HCT116 (cell line): Measurements from ENCODE around the gene EXOC4. TPM values are rescaled to one million over a fixed set of nuclear protein-coding genes. Genes with fewer than 3 reads are reported as not detected.

Experiments
- ATAC-seq: fragments of 200-7000 bp; cut with Tn5 transposase; 2 replicates; pipeline ENCODE4 v1.9.1; 2020; ENCODE audit warnings: mild to moderate bottlenecking, moderate library complexity
- BruUV-seq: library from RNA; stranded (reverse); fragments of 400-500 nt; replicated peaks from 2 replicates; lab custom pipeline; 2021; lab: Mats Ljungman, UMichigan
- CTCF ChIA-PET: fragments of 300-600 bp; sonication (Branson Sonifier 250); formaldehyde crosslinking; loops from one replicate; lab custom pipeline; 2021; ENCODE audit warnings: antibody characterized with exemption; lab: Charles Lee
- POLR2A ChIA-PET: fragments of 300-600, 350-600 bp; sonication (Branson Sonifier 250); formaldehyde crosslinking; loops from one replicate; lab custom pipeline; 2021; ENCODE audit warnings: antibody characterized with exemption; lab: Charles Lee
- RAD21 ChIA-PET, 2 experiments: fragments of 300-600 bp; sonication (Branson Sonifier 250); formaldehyde crosslinking; loops; one replicate each; lab custom pipeline; 2023; ENCODE audit warnings: low total read pairs in 2 of 2; ENCODE audit not compliant: uncharacterized antibody in 2 of 2, unreplicated experiment in 2 of 2, low non-redundant PET in 1 of 2; lab: Charles Lee
- DNase-seq: peaks from one replicate; pipeline ENCODE4 v3.0.0-alpha.2; 2010; ENCODE audit warnings: low read depth, low spot score
- H2AFZ ChIP-seq: fragments of 200-600 bp; shearing (Covaris generic), sonication (generic); 2 replicates; pipeline ENCODE4 v1.6.1; 2017; ENCODE audit warnings: low read depth, mixed run types, mixed read lengths, antibody characterized with exemption, low read length; ENCODE audit not compliant: poor library complexity, severe bottlenecking
- H3K27ac ChIP-seq: 2 replicates; pipeline ENCODE4 v1.5.1; 2012; ENCODE audit warnings: low read depth, low read length
- H3K27me3 ChIP-seq: fragments of 200-600 bp; sonication (generic); 2 replicates; pipeline ENCODE4 v1.6.1; 2016; ENCODE audit warnings: mixed run types, low read length, mixed read lengths; ENCODE audit not compliant: insufficient read depth
- H3K36me3 ChIP-seq, 2 experiments: fragments of 200-500 bp in 1 of 2; fragments of 200-600 bp in 1 of 2; sonication (Bioruptor generic) in 1 of 2; sonication (generic) in 1 of 2; 2 replicates each; pipeline versions ENCODE4 v1.5.1 to v1.6.1; 2014 to 2016; ENCODE audit warnings: low read length in 2 of 2, inconsistent platforms in 1 of 2, mixed read lengths in 1 of 2, mixed run types in 1 of 2; ENCODE audit not compliant: insufficient read depth in 2 of 2, control insufficient read depth in 1 of 2
- H3K4me1 ChIP-seq, 2 experiments: fragments of 200-600 bp in 1 of 2; sonication (generic) in 1 of 2; 2 replicates each; pipeline versions ENCODE4 v1.5.1 to v1.6.1; 2012 to 2017; ENCODE audit warnings: low read length in 2 of 2, inconsistent platforms in 1 of 2, mild to moderate bottlenecking in 1 of 2, mixed read lengths in 1 of 2, mixed run types in 1 of 2, moderate library complexity in 1 of 2; ENCODE audit not compliant: insufficient read depth in 2 of 2, control insufficient read depth in 1 of 2
- H3K4me2 ChIP-seq: fragments of 200-600 bp; sonication (generic); 2 replicates; pipeline ENCODE4 v1.6.1; 2017; ENCODE audit warnings: mixed run types, low read length, mixed read lengths
- H3K4me3 ChIP-seq, 2 experiments: fragments of 200-600 bp in 1 of 2; sonication (generic) in 1 of 2; replicated peaks in 1 of 2; 2 replicates each; pipeline ENCODE4 v1.5.1; 2011 to 2016; ENCODE audit warnings: low read length in 2 of 2, control low read depth in 1 of 2, low read depth in 1 of 2, mild to moderate bottlenecking in 1 of 2, mixed read lengths in 1 of 2, mixed run types in 1 of 2
- H3K79me2 ChIP-seq: fragments of 200-600 bp; sonication (generic); 2 replicates; pipeline ENCODE4 v1.6.1; 2017; ENCODE audit warnings: mild to moderate bottlenecking, mixed run types, low read length, moderate library complexity, mixed read lengths; ENCODE audit not compliant: insufficient read depth
- H3K9ac ChIP-seq: fragments of 200-600 bp; sonication (generic); 2 replicates; pipeline ENCODE4 v1.6.1; 2016; ENCODE audit warnings: low read length, mixed read lengths
- H3K9me2 ChIP-seq: fragments of 200-600 bp; sonication (generic), shearing (Covaris generic); 2 replicates; pipeline ENCODE4 v1.6.1; 2017; ENCODE audit warnings: mixed run types, mild to moderate bottlenecking, moderate library complexity; ENCODE audit not compliant: insufficient read depth
- H3K9me3 ChIP-seq, 2 experiments: fragments of 200-500 bp in 1 of 2; fragments of 200-600 bp in 1 of 2; sonication (Bioruptor generic) in 1 of 2; sonication (generic) in 1 of 2; 2 replicates each; pipeline ENCODE4 v1.6.1; 2014 to 2017; ENCODE audit warnings: low read length in 2 of 2, mixed read lengths in 2 of 2, inconsistent platforms in 1 of 2, low read depth in 1 of 2, mild to moderate bottlenecking in 1 of 2, mixed run types in 1 of 2, moderate library complexity in 1 of 2; ENCODE audit not compliant: control insufficient read depth in 1 of 2, insufficient read depth in 1 of 2
- H4K20me1 ChIP-seq: fragments of 200-600 bp; sonication (generic), shearing (Covaris generic); 2 replicates; pipeline ENCODE4 v1.6.1; 2017; ENCODE audit warnings: mixed run types, mild to moderate bottlenecking, moderate library complexity; ENCODE audit not compliant: insufficient read depth
- CEBPB ChIP-seq: IDR thresholded peaks from 2 replicates; pipeline ENCODE4 v1.6.1; 2012; ENCODE audit warnings: low read depth
- ELF1 ChIP-seq: IDR thresholded peaks from 2 replicates; pipeline ENCODE4 v1.6.1; 2012; ENCODE audit warnings: low read depth, borderline replicate concordance
- FOSL1 ChIP-seq: IDR thresholded peaks from 2 replicates; pipeline ENCODE4 v1.6.1; 2012; ENCODE audit warnings: low read depth
- MAX ChIP-seq: IDR thresholded peaks from 2 replicates; pipeline ENCODE4 v1.6.1; 2012
- POLR2AphosphoS5 ChIP-seq: IDR thresholded peaks from 2 replicates; pipeline ENCODE4 v1.6.1; 2011; ENCODE audit warnings: mild to moderate bottlenecking, low read depth, low read length, moderate library complexity
- SIN3A ChIP-seq: IDR thresholded peaks from 2 replicates; pipeline ENCODE4 v1.6.1; 2012; ENCODE audit warnings: low read depth
- SP1 ChIP-seq: IDR thresholded peaks from 2 replicates; pipeline ENCODE4 v1.6.1; 2012; ENCODE audit warnings: low read depth
- TCF7L2 ChIP-seq: IDR thresholded peaks from 2 replicates; pipeline ENCODE4 v1.7.0; 2011; ENCODE audit warnings: borderline replicate concordance, inconsistent platforms; ENCODE audit not compliant: insufficient read depth, insufficient read length; ENCODE audit errors: extremely low read depth
- ZBTB33 ChIP-seq: IDR thresholded peaks from 2 replicates; pipeline ENCODE4 v1.6.1; 2011; ENCODE audit warnings: mild to moderate bottlenecking, low read length, moderate library complexity; ENCODE audit not compliant: insufficient replicate concordance; ENCODE audit errors: extremely low read depth
- ZFX ChIP-seq: fragments of 450-650 bp; IDR thresholded peaks from 2 replicates; pipeline ENCODE4 v1.6.1; 2017
- ZNF274 ChIP-seq: fragments of 200-500 bp; sonication (Bioruptor generic); IDR thresholded peaks from 2 replicates; pipeline ENCODE4 v1.6.1; 2014; ENCODE audit warnings: mild to moderate bottlenecking, low read depth, low read length, inconsistent platforms
- intact Hi-C: fragments of 100-400 bp; cut with micrococcal nuclease; formaldehyde crosslinking; loops from 2 replicates; pipeline ENCODE4 v1.10.0; 2022
- total RNA-seq: library from RNA; stranded (reverse); gene quantifications from one replicate; pipeline ENCODE4 v1.2.1, GENCODE V29; 2021; ENCODE audit not compliant: unreplicated experiment

EXOC4 gene
- total RNA-seq, 1 experiment from 2014 or later: 40.3 TPM

GRCh38 chr7:133746847-133747246 lies 494.0 kb downstream of the EXOC4 start:
- no TSS peak for BruUV-seq
- H4K20me1 ChIP-seq: no peaks in the 10 kb centered on the region
- H3K27ac ChIP-seq: no peak overlapping the region
- intact Hi-C loops: no loop called here
- H3K9ac ChIP-seq: no peak overlapping the region
- H3K36me3 ChIP-seq: no peaks in the 10 kb centered on the region
- H3K9me3 ChIP-seq: no peaks in the 10 kb centered on the region
- no peaks in the 10 kb centered on the region for H3K4me1 ChIP-seq
- no peaks in the 10 kb centered on the region for H3K79me2 ChIP-seq
- H2AFZ ChIP-seq: no peak overlapping the region
- H3K27me3 ChIP-seq: no peaks in the 10 kb centered on the region
- ATAC-seq: no peak
- H3K4me2 ChIP-seq: no peak overlapping the region
- H3K9me2 ChIP-seq: no peaks in the 10 kb centered on the region
- no peak for TF ChIP-seq MAX
- TF ChIP-seq ZFX: no peak
- no peak for TF ChIP-seq FOSL1
- no peak for TF ChIP-seq SIN3A
- no peak for TF ChIP-seq TCF7L2
- TF ChIP-seq ZBTB33: no peak
- TF ChIP-seq POLR2AphosphoS5: no peak
- TF ChIP-seq CEBPB: no peak
- TF ChIP-seq ZNF274: no peak
- no peak for TF ChIP-seq ELF1
- TF ChIP-seq SP1: no peak
- RAD21 ChIA-PET: no interaction called here
- DNase-seq: no peak
- POLR2A ChIA-PET: no interaction called here
- H3K4me3 ChIP-seq: no peak overlapping the region
- CTCF ChIA-PET: no interaction called here
